Measurements from ENCODE around the gene CNNM2.

DNA sequence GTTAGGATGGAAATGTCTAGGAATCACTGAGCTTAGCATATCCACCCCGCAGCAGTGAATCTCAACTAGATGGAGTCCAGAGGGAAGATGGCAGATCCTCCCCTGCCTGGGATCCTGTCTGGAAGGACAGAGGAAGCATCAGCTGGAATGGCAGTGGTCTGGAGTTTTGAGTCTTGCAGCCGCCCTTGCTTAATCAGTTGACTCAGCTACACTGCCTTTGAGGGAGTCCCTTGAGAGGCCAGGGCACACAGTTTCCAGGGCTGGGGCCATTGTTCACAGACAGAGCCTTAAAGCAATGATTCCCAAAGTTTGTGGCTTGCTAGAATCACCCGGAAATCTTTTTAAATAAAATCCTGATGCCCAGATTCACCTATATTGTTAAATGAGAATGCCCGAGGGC is 146.9 kb downstream of the CNNM2 start:
- TF ChIP-seq, protein P1, sequence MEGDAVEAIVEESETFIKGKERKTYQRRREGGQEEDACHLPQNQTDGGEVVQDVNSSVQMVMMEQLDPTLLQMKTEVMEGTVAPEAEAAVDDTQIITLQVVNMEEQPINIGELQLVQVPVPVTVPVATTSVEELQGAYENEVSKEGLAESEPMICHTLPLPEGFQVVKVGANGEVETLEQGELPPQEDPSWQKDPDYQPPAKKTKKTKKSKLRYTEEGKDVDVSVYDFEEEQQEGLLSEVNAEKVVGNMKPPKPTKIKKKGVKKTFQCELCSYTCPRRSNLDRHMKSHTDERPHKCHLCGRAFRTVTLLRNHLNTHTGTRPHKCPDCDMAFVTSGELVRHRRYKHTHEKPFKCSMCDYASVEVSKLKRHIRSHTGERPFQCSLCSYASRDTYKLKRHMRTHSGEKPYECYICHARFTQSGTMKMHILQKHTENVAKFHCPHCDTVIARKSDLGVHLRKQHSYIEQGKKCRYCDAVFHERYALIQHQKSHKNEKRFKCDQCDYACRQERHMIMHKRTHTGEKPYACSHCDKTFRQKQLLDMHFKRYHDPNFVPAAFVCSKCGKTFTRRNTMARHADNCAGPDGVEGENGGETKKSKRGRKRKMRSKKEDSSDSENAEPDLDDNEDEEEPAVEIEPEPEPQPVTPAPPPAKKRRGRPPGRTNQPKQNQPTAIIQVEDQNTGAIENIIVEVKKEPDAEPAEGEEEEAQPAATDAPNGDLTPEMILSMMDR (IDR thresholded peaks at IDR 0.05; ENCODE audit: low read depth, low read length, poor library complexity, severe bottlenecking), result no peak
- no peak for TF ChIP-seq EZH2phosphoT487 (IDR thresholded peaks at IDR 0.05; ENCODE audit: borderline replicate concordance, low read length)
